K562 treated with DMSO at 1 percent for 48 hours (cell line): ENCODE data around the gene PNMA5. TPM values are rescaled to one million over a fixed set of nuclear protein-coding genes. Genes with fewer than 3 reads are reported as not detected.

ENCODE experiments used
- total RNA-seq: library from RNA; unstranded; fragments of 300-600 nt; gene quantifications from 2 replicates; pipeline ENCODE4 v1.2.3, GENCODE V29; 2022; ENCODE audit warnings: low replicate concordance; ENCODE audit errors: extremely low read depth

The PNMA5 gene
- not detected in 2 replicates for total RNA-seq

GRCh38 chrX:152993933-152994332 is at the start of gene PNMA5:
Gene PNMA5, minus strand, starts transcription at chrX:152994116. Its CDS starts 2,518 bp downstream, at chrX:152991598.

Other genes starting within 250 kb of the PNMA5 start
- gene MAGEA2, start 240.3 kb downstream of the PNMA5 start, total RNA-seq = not detected in 2 replicates
- gene CSAG3, start 234.9 kb downstream of the PNMA5 start, total RNA-seq = not detected in 2 replicates
- not detected in 2 replicates for gene MAGEA6, start 224.4 kb downstream of the PNMA5 start, total RNA-seq
- not detected in 2 replicates for gene CETN2, start 163.4 kb downstream of the PNMA5 start, total RNA-seq
- not detected in 2 replicates for gene NSDHL, start 163.1 kb downstream of the PNMA5 start, total RNA-seq
- gene ZNF185, start 96.0 kb downstream of the PNMA5 start, total RNA-seq = not detected in 2 replicates
- not detected in 2 replicates for gene PNMA3, start 62.4 kb upstream of the PNMA5 start, total RNA-seq
- not detected in 2 replicates for gene PNMA6A, start 78.3 kb upstream of the PNMA5 start, total RNA-seq
- gene MAGEA1, start 185.2 kb upstream of the PNMA5 start, total RNA-seq = not detected in 2 replicates